SKM-1 treated with dmso at 0.1 percent for 144 hours (cell line): ENCODE data around the gene ARL10.

Experiments
- DNase-seq: peaks from one replicate; lab custom pipeline; 2025; ENCODE audit not compliant: unreplicated experiment; lab: John Stamatoyannopoulos, UW

ARL10 gene, protein sequence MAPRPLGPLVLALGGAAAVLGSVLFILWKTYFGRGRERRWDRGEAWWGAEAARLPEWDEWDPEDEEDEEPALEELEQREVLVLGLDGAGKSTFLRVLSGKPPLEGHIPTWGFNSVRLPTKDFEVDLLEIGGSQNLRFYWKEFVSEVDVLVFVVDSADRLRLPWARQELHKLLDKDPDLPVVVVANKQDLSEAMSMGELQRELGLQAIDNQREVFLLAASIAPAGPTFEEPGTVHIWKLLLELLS

GRCh38 chr5:176365351-176366231 lies at the start of gene ARL10:
TSS of gene ARL10 (plus strand) at chr5:176365487. CDS start at chr5:176365564, 77 bp downstream.
- no peak for DNase-seq

GRCh38 chr5:176317534-176318374 lies 47.5 kb upstream of the ARL10 start:
- DNase-seq = no peak

GRCh38 chr5:176319827-176320554 lies 45.3 kb upstream of the ARL10 start:
- peak; percentile 6 for DNase-seq

- DNase-seq = no peak
Measured at GRCh38 chr5:176320577-176320976, 44.7 kb upstream of the ARL10 start.

DNA sequence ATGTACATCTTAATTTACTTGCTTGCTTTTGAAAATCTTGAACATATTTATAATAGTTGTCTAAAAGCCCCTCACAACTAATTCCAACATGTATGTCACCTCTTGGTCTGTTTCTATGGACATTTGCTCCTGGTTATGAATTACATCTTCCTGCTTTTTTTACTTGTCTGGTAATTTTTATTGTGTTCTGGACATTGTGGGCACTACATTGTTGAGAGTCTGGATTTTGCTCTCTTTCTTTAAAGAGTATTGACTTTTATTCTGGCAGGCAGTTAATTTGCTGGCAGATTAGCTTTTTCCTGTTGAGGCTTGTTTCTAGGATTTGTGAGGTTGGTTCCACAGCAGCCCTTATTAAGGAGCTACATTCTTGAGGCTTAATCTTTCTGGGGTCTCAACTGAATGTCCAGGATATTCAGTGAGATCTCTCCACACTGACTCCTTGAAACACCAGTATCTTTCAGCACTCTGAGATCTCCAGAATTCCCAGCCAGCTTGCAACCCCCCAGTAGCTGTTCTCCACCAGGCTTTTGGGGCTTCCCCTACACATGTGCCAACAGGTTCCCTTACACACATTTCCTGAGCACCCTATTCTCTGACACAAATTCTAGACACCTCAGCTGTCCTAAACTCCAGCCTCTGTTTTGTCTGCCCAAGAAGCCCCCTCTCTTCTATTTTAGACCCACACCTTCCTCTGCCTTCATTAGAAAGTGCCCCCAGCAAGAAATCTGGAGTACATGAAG lies 31.1 kb upstream of the ARL10 start:
- DNase-seq = no peak

DNA sequence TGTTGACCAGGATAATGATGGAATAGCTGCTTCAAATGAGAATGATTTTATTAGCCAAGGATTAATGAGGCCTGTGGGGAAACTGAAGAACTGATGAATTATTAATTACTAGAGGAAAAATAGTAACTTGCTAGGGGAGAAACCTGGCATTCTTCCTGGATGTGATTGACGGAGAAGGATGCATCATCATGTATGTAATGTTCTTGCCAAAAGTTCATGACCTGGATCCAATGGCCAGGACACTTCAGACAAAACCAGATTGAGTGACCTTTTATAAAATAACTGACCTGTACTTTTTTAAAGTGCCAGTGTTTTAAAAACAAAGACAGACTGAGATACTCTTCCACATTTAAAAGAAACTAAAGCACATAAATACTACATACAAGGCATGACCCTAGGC lies 27.4 kb upstream of the ARL10 start:
- no peak for DNase-seq

DNA sequence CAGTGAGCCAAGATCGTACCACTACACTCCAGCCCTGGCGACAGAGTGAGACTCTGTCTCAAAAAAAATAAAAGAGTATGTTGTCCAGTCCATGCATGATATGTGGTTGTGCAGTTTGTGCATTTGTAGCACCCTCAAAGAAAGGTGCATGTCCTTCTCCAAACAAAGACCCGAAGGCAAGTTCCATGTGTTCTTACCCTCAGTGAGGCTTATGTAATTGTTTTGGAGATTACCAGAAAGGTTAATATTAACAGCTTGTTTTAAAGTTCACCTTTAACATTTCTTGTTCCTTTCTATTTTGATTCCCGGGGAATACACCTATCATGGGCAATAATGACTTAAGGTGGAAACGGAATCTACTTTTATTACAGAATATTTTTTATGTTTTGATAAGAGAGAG lies 26.0 kb upstream of the ARL10 start:
- DNase-seq = no peak

- DNase-seq = no peak
Measured at GRCh38 chr5:176341325-176342157, 23.7 kb upstream of the ARL10 start.

GRCh38 chr5:176342158-176342483 lies 23.2 kb upstream of the ARL10 start:
- DNase-seq = no peak

DNA sequence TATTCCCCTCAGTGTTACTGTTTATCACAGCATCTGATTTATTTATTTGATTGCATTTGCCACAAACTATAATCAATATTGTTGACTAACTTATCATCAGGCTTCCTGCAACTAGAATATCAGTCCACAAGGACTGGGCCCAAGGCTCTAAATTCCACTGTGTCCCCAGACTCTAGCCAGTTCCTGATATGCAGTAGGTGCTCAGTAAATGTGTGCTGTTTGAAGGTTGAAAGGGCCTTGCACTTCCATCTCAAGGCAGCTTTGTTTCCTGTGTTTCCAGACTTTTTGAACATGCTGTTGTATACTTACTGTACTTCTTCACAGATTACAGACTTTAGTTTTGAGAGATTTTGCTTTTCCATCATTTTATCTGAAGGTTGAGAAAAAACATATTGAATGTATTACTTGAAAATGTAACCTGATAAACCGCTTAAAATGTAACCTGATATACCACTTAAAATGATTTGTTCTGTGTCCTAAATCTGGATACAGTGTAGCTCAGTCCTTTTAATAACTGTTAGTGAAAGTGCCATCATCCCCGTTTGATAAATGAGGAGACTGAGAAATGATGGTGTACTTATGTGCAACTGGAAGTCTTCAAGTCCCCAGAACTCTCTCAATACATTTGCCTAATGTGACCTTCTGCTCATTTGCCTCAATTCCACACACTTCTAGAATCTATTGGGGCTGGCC lies 22.4 kb upstream of the ARL10 start:
- DNase-seq = no peak

- no peak for DNase-seq
Measured at GRCh38 chr5:176350416-176350815, 14.9 kb upstream of the ARL10 start.

- no peak for DNase-seq
Measured at GRCh38 chr5:176352116-176352878, 13.0 kb upstream of the ARL10 start.

DNA sequence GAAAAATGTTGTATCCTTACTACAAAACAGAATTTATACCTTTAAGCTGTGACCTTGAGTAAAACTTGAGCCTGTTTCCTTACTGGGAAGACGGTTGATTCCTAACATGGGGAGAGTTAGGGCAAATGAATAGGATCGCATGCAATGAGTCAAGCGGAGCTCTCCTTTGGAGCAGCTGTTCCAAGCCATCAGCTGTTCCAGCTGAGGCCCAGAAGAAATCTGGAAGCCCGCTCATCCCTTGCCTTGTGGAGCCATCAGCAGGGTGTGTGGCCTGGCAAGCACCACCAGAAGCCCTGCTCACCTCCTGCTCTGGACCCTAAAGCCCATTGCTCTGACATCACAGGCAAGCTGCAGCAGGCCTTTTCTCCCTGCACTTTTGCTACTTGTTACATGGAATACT lies 11.8 kb upstream of the ARL10 start:
- DNase-seq = no peak

DNA sequence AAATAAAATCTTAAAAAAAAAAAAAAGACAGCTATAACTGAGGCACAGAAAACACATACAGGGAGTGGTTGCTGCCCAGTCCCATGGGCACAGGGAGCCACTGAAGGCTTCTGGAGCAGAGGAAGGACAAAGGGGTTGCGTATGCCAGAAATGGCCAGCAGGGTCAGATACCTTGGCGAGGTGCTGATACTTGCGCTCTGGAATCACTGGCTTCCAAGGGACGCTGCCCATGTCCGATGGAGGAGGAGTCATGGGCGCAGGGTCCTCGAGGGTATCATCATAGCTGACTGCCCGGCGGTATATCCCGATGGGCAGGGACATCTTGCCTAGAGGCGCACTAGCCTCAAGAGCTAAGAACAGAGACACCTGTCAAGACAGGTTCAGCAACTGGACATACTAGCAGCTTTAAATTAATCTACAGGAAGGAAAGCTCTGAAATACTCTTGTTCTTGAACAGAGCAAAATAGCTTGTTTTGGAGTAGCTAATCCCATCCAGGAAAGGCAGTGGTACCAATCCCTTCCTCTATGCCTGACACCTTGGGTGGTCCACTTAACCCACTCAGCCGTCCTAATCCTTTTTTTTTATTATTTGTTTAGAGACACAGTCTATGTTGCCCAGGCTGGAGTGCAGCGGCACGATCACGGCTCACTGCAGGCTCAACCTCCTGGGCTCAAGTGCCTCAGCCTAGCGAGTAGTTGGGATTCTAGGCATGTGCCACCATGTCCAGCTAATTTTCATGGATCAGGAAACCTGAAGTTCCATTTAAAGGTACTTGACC lies 9.7 kb upstream of the ARL10 start:
- no peak for DNase-seq

GRCh38 chr5:176356179-176356566 lies 9.1 kb upstream of the ARL10 start:
- DNase-seq = no peak

DNA sequence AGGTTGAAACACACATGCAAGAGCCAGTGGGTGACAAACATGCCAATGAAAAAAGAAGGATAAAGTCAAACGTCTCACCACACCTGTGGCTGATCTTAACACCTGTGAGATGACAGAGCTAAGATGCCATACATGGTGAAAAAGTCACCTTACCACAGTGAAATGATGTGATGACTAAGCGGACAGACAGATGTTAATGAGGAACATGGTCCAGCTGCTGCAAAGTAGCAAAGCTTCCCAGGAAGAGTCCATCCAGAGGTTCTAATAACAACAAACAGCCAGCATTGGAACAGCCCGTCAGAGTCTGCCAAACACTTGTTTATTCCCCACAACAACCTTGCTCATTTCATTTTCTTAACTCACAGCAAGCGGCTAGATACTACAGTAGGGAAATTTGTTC lies 5.6 kb upstream of the ARL10 start:
- DNase-seq = no peak

DNA sequence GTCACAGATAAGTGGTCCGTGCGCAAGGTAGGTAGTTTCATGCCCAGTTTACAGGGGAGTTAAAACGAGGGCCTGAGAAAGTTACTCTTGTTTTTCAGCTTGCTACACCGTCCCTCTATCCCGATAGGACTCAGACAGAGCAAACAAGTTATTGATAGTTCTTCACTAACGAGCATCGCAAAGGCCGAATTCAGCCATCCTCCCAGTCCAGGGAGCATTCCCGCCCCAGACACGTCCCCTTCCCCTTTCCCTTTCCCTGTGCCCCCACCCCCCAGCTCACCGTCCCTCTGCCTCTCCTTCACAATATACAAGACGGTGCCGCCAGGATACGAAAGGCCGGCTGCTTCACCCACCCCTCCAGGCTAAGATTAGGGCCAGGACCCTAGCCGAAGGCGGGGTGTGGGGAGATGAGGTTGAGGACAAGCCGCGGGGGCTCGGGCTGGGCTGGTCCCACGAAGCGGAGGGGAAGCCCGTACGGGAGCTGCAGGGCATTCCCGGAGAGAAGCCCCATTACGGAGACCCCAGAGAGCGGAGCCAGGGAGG lies 4.3 kb upstream of the ARL10 start:
- DNase-seq = no peak
